GM12878 (cell line): ENCODE data around the gene NRG2. TPM values are rescaled to one million over a fixed set of nuclear protein-coding genes. Genes with fewer than 3 reads are reported as not detected.

ENCODE experiments used
- ATAC-seq: fragments of 200-7000 bp; cut with Tn5 transposase; 3 replicates; pipeline ENCODE4 v1.9.1; 2020; ENCODE audit warnings: mild to moderate bottlenecking, moderate library complexity
- BruUV-seq: library from RNA; stranded (reverse); fragments of 400-500 nt; replicated peaks from 2 replicates; lab custom pipeline; 2021; lab: Mats Ljungman, UMichigan
- CTCF ChIA-PET: fragments of 300-600 bp; sonication (Branson Sonifier 250); formaldehyde crosslinking; extraction: SDS; loops from one replicate; lab custom pipeline; 2021; ENCODE audit warnings: inconsistent platforms; lab: Yijun Ruan, JAX
- POLR2A ChIA-PET: fragments of 350-600 bp; formaldehyde crosslinking; extraction: SDS; loops from one replicate; lab custom pipeline; 2021; ENCODE audit warnings: inconsistent platforms; lab: Charles Lee
- RAD21 ChIA-PET: fragments of 300-600 bp; sonication (Branson Sonifier 250); formaldehyde crosslinking; loops from one replicate; lab custom pipeline; 2023; ENCODE audit warnings: antibody characterized with exemption; ENCODE audit not compliant: unreplicated experiment; lab: Charles Lee
- SMC1A ChIA-PET: fragments of 300-600 bp; sonication (Branson Sonifier 250); formaldehyde crosslinking; loops from one replicate; lab custom pipeline; 2023; ENCODE audit not compliant: unreplicated experiment, uncharacterized antibody; lab: Charles Lee
- DNase-seq: peaks from one replicate; pipeline ENCODE4 v3.0.0-alpha.2; 2011; ENCODE audit warnings: low read depth, low spot score
- FAIRE-seq: peaks from 3 replicates; lab custom pipeline; 2011; peaks lifted over from hg19 to GRCh38; lab: Jason Lieb, UNC
- H2AFZ ChIP-seq: 2 replicates; pipeline ENCODE4 v1.6.0; 2011; ENCODE audit warnings: low read depth, low read length, control low read depth; ENCODE audit not compliant: control insufficient read depth
- H3K27ac ChIP-seq: 2 replicates; pipeline ENCODE4 v1.5.1; 2011; ENCODE audit warnings: control low read depth; ENCODE audit not compliant: control insufficient read depth, insufficient read depth
- H3K27me3 ChIP-seq, 2 experiments: replicated peaks in 1 of 2; 2 replicates each; pipeline versions ENCODE4 v1.6.0 to v1.6.1; 2011; ENCODE audit warnings: low read length in 1 of 2; ENCODE audit not compliant: control insufficient read depth in 2 of 2, insufficient read depth in 2 of 2
- H3K36me3 ChIP-seq, 2 experiments: 2 replicates each; pipeline ENCODE4 v1.5.1; 2011; ENCODE audit warnings: low read length in 1 of 2; ENCODE audit not compliant: control insufficient read depth in 2 of 2, insufficient read depth in 2 of 2
- H3K4me1 ChIP-seq: 2 replicates; pipeline ENCODE4 v1.6.1; 2011; ENCODE audit warnings: mild to moderate bottlenecking, low read length, moderate library complexity, mixed read lengths; ENCODE audit not compliant: control insufficient read depth, insufficient read depth
- H3K4me2 ChIP-seq: 2 replicates; pipeline ENCODE4 v1.6.0; 2011; ENCODE audit warnings: control low read depth; ENCODE audit not compliant: control insufficient read depth, insufficient read depth
- H3K4me3 ChIP-seq: fragments of 200-600 bp; sonication (generic); 2 replicates; pipeline ENCODE4 v1.5.1; 2016
- H3K79me2 ChIP-seq: 2 replicates; pipeline ENCODE4 v1.6.0; 2011; ENCODE audit warnings: low read length; ENCODE audit not compliant: control insufficient read depth, insufficient read depth
- H3K9ac ChIP-seq: 2 replicates; pipeline ENCODE4 v1.8.0; 2011; ENCODE audit warnings: low read length, control low read depth, mixed read lengths; ENCODE audit not compliant: control insufficient read depth, insufficient read depth
- H3K9me3 ChIP-seq: replicated peaks from 3 replicates; pipeline ENCODE4 v1.5.1; 2011; ENCODE audit warnings: mild to moderate bottlenecking, low read length; ENCODE audit not compliant: control insufficient read depth, insufficient read depth
- H4K20me1 ChIP-seq: 2 replicates; pipeline ENCODE4 v1.6.0; 2011; ENCODE audit not compliant: control insufficient read depth, insufficient read depth
- BACH1 ChIP-seq: fragments of 450-650 bp; IDR thresholded peaks from 2 replicates; pipeline ENCODE4 v1.6.1; 2017; ENCODE audit warnings: mild to moderate bottlenecking, borderline replicate concordance
- CBX5 ChIP-seq: sonication (generic); IDR thresholded peaks from 2 replicates; pipeline ENCODE4 v1.6.1; 2016; ENCODE audit warnings: low read depth, moderate library complexity, mild to moderate bottlenecking, inconsistent platforms
- CREB1 ChIP-seq: IDR thresholded peaks from 2 replicates; pipeline ENCODE4 v1.6.1; 2012; ENCODE audit warnings: low read depth, mild to moderate bottlenecking, inconsistent platforms
- CREM ChIP-seq: IDR thresholded peaks from 2 replicates; pipeline ENCODE4 v1.6.1; 2014; ENCODE audit warnings: antibody characterized with exemption, low read depth
- FOXM1 ChIP-seq: IDR thresholded peaks from 2 replicates; pipeline ENCODE4 v1.6.1; 2012; ENCODE audit warnings: low read depth, mild to moderate bottlenecking, inconsistent platforms, low read length, moderate library complexity
- HDAC2 ChIP-seq: fragments of 200-600 bp; sonication (generic); IDR thresholded peaks from 2 replicates; pipeline ENCODE4 v1.6.1; 2017
- IKZF2 ChIP-seq, 2 experiments: fragments of 450-650 bp; IDR thresholded peaks; 2 replicates each; pipeline ENCODE4 v1.6.1; 2017; ENCODE audit warnings: mild to moderate bottlenecking in 2 of 2, moderate library complexity in 2 of 2
- MEF2B ChIP-seq: fragments of 450-650 bp; IDR thresholded peaks from 2 replicates; pipeline ENCODE4 v1.6.1; 2018; ENCODE audit warnings: mild to moderate bottlenecking, moderate library complexity; ENCODE audit not compliant: partially characterized antibody, poor library complexity, severe bottlenecking
- NBN ChIP-seq: fragments of 450-650 bp; IDR thresholded peaks from 2 replicates; pipeline ENCODE4 v1.6.1; 2016
- NFYA ChIP-seq: IDR thresholded peaks from 2 replicates; pipeline ENCODE4 v1.6.1; 2011; ENCODE audit warnings: low read depth, mild to moderate bottlenecking, low read length, improper control_type of control experiment, borderline replicate concordance
- NR2F1 ChIP-seq: fragments of 450-650 bp; conservative IDR thresholded peaks from 2 replicates; pipeline ENCODE4 v1.6.1; 2017; ENCODE audit warnings: mild to moderate bottlenecking
- SIN3A ChIP-seq: IDR thresholded peaks from 2 replicates; pipeline ENCODE4 v1.6.1; 2012; ENCODE audit warnings: low read depth, low read length, improper control_type of control experiment
- SRF ChIP-seq, 2 experiments: IDR thresholded peaks; 2 replicates each; pipeline ENCODE4 v1.6.1; 2011; ENCODE audit warnings: low read depth in 2 of 2, low read length in 2 of 2, mild to moderate bottlenecking in 1 of 2, moderate library complexity in 1 of 2
- ZNF24 ChIP-seq: fragments of 450-650 bp; IDR thresholded peaks from 2 replicates; pipeline ENCODE4 v1.6.1; 2017; ENCODE audit warnings: antibody characterized with exemption, mild to moderate bottlenecking
- ZNF622 ChIP-seq: fragments of 450-650 bp; IDR thresholded peaks from 2 replicates; pipeline ENCODE4 v1.6.1; 2017; ENCODE audit warnings: mild to moderate bottlenecking, inconsistent platforms
- WGBS: methylation state at CpG from one replicate; pipeline ENCODE4 v1.1.6; 2016; ENCODE audit warnings: low lambda C conversion rate; ENCODE audit not compliant: insufficient replicate concordance, insufficient coverage; ENCODE audit errors: missing lambda C conversion rate; 5-methylcytosine and 5-hydroxymethylcytosine counted together
- in situ Hi-C: fragments of 300-500 bp; cut with MboI; formaldehyde crosslinking; loops from 9 replicates; pipeline ENCODE4 v1.14.3; 2018; ENCODE audit warnings: mixed read lengths
- intact Hi-C: fragments of 100-400 bp; cut with micrococcal nuclease; formaldehyde crosslinking; loops from one replicate; pipeline ENCODE4 v1.14.2; 2022; ENCODE audit not compliant: unreplicated experiment
- polyA plus RNA-seq, 11 experiments: library from polyadenylated mRNA; depleted of rRNA in 4 of 11; unstranded in 6 of 11; stranded (reverse) in 5 of 11; fragments of >200 nt; fragmentation: Nextera tagmentation in 4 of 11; fragmentation: Illumina TruSeq in 1 of 11; extraction: Ambion mirVana in 4 of 11; extraction: Trizol in 1 of 11; gene quantifications; 1 replicate in 1 of 11; 2 replicates in 10 of 11; pipeline versions ENCODE4 v1.2.1 to v1.2.3, GENCODE V29; 2011 to 2016; ENCODE audit warnings: inconsistent platforms in 2 of 11, missing spikeins in 2 of 11, low read depth in 1 of 11
- total RNA-seq, 4 experiments: library from RNA; depleted of rRNA in 3 of 4; stranded (reverse); fragments of >200 nt in 3 of 4; fragmentation: Illumina TruSeq in 1 of 4; extraction: Trizol in 1 of 4; gene quantifications; 2 replicates each; pipeline versions ENCODE4 v1.2.1 to v1.2.3, GENCODE V29; 2013 to 2021
- TF ChIP-seq, protein P1 (sequence below): fragments of 450-650 bp; IDR thresholded peaks from 2 replicates; pipeline ENCODE4 v1.6.1; 2017; ENCODE audit warnings: mild to moderate bottlenecking
- TF ChIP-seq, protein P2 (sequence below): IDR thresholded peaks from 2 replicates; pipeline ENCODE4 v1.6.1; 2011; ENCODE audit warnings: borderline replicate concordance, low read depth, mild to moderate bottlenecking, moderate library complexity, low read length; ENCODE audit not compliant: insufficient read depth, poor library complexity, severe bottlenecking
- TF ChIP-seq, protein P3 (sequence below): fragments of 450-650 bp; formaldehyde crosslinking; IDR thresholded peaks from 2 replicates; pipeline ENCODE4 v1.5.0; 2022; ENCODE audit warnings: mild to moderate bottlenecking, missing genetic modification characterization

The NRG2 gene
- total and polyA plus RNA-seq, 10 of the 15 experiments (the other 5 are each of a cell fraction or from before 2014, with no cell fraction given) = 0.10 to 21.7 (median 9.6) TPM

DNA sequence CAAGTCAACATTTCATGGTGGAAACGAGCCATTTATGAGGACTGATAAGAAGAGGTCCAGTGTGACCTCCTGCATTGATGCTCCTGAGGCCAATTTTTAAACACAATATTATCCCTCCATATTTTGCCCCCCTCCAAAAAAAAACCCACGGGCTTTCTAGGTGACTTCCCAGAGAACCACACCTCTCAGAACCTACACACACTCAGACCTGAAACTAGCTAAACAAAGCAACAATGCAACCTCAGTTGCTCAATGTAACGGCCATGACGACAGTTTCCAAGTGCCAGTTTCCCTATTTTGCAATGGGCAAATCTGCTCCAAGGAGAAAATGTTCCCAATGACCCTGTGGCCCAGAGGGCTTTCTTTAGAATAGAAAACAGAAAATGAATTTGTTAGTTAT is 3.5 kb downstream of the NRG2 start:
- peak overlapping the region; percentile 12 for H3K9ac ChIP-seq
- H3K36me3 ChIP-seq = no peaks in the 10 kb centered on the region
- H3K4me3 ChIP-seq = peak overlapping the region; percentile 89
- DNase-seq (peak; percentile 37), ATAC-seq (peak; percentile 23), FAIRE-seq (no peak)
- H3K27me3 ChIP-seq = no peaks in the 10 kb centered on the region
- CTCF ChIA-PET = interaction anchor here (0.7 to 9.1 kb wide), 2 partner anchors 9 to 70 kb away, joined by 3 to 123 read pairs; no protein-coding TSS in a partner anchor
- in situ Hi-C loops = loop anchor here (25.0 kb wide), 1 partner anchor 1573 kb away; the partner anchor contains the start of gene DIAPH1
- H3K9me3 ChIP-seq = peaks cover 2% of the 10 kb centered on the region; the same call in 1 of the 3 replicates
- BruUV-seq = no TSS peak
- 0% methylated on average over 4 of the region's 4 CpGs for WGBS
- peaks cover 82% of the 10 kb centered on the region for H3K79me2 ChIP-seq
- no peak overlapping the region for H2AFZ ChIP-seq
- intact Hi-C loops = no loop called here
- RAD21 ChIA-PET = interaction anchor here (1.0 to 14.1 kb wide), 6 partner anchors 20 to 251 kb away, joined by 3 to 204 read pairs (median 5); no protein-coding TSS in a partner anchor
- SMC1A ChIA-PET = interaction anchor here (1.0 to 19.1 kb wide), 10 partner anchors 10 to 83 kb away, joined by 3 to 394 read pairs (median 6); partner anchors contain the start of gene PURA
- POLR2A ChIA-PET = interaction anchor here (1.1 to 2.9 kb wide), 5 partner anchors 8 to 37 kb away, joined by 3 to 20 read pairs (median 4); no protein-coding TSS in a partner anchor
- no peaks in the 10 kb centered on the region for H4K20me1 ChIP-seq
- H3K27ac ChIP-seq = peak overlapping the region; percentile 43
- H3K4me1 ChIP-seq = peaks cover 12% of the 10 kb centered on the region
- H3K4me2 ChIP-seq = peak overlapping the region; percentile 51
- TF ChIP-seq ZNF24 (0 out of 2 replicates have a peak, but pooled peaks have one; percentile 33), ZNF622 (no peak), CBX5 (no peak), IKZF2 (IDR thresholded peaks at IDR 0.05) (peak; percentile 87 to 88), SRF (IDR thresholded peaks at IDR 0.05; ENCODE audit: low read depth in 2 of 2, low read length in 2 of 2) (no peak), CREM (peak; percentile 66), NR2F1 (0 out of 2 replicates have a peak, but pooled peaks have one; percentile 28), HDAC2 (no peak), CREB1 (peak; percentile 60; the same call in 1 of the 2 replicates), NFYA (no peak), NBN (peak; percentile 40; the same call in 1 of the 2 replicates), MEF2B (peak; percentile 30), BACH1 (no peak), SIN3A (no peak), FOXM1 (peak; percentile 90; the same call in 1 of the 2 replicates)
- TF ChIP-seq, protein P1, sequence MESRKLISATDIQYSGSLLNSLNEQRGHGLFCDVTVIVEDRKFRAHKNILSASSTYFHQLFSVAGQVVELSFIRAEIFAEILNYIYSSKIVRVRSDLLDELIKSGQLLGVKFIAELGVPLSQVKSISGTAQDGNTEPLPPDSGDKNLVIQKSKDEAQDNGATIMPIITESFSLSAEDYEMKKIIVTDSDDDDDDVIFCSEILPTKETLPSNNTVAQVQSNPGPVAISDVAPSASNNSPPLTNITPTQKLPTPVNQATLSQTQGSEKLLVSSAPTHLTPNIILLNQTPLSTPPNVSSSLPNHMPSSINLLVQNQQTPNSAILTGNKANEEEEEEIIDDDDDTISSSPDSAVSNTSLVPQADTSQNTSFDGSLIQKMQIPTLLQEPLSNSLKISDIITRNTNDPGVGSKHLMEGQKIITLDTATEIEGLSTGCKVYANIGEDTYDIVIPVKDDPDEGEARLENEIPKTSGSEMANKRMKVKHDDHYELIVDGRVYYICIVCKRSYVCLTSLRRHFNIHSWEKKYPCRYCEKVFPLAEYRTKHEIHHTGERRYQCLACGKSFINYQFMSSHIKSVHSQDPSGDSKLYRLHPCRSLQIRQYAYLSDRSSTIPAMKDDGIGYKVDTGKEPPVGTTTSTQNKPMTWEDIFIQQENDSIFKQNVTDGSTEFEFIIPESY = no peak
- TF ChIP-seq, protein P2, sequence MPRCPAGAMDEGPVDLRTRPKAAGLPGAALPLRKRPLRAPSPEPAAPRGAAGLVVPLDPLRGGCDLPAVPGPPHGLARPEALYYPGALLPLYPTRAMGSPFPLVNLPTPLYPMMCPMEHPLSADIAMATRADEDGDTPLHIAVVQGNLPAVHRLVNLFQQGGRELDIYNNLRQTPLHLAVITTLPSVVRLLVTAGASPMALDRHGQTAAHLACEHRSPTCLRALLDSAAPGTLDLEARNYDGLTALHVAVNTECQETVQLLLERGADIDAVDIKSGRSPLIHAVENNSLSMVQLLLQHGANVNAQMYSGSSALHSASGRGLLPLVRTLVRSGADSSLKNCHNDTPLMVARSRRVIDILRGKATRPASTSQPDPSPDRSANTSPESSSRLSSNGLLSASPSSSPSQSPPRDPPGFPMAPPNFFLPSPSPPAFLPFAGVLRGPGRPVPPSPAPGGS = peak; percentile 42
- TF ChIP-seq, protein P3, sequence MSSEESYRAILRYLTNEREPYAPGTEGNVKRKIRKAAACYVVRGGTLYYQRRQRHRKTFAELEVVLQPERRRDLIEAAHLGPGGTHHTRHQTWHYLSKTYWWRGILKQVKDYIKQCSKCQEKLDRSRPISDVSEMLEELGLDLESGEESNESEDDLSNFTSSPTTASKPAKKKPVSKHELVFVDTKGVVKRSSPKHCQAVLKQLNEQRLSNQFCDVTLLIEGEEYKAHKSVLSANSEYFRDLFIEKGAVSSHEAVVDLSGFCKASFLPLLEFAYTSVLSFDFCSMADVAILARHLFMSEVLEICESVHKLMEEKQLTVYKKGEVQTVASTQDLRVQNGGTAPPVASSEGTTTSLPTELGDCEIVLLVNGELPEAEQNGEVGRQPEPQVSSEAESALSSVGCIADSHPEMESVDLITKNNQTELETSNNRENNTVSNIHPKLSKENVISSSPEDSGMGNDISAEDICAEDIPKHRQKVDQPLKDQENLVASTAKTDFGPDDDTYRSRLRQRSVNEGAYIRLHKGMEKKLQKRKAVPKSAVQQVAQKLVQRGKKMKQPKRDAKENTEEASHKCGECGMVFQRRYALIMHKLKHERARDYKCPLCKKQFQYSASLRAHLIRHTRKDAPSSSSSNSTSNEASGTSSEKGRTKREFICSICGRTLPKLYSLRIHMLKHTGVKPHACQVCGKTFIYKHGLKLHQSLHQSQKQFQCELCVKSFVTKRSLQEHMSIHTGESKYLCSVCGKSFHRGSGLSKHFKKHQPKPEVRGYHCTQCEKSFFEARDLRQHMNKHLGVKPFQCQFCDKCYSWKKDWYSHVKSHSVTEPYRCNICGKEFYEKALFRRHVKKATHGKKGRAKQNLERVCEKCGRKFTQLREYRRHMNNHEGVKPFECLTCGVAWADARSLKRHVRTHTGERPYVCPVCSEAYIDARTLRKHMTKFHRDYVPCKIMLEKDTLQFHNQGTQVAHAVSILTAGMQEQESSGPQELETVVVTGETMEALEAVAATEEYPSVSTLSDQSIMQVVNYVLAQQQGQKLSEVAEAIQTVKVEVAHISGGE = no peak
